HTERT RPE-1 (cell line): ENCODE data around the gene CEPT1.
"Not testable (repeated sequence)": the region's sequence is repeated elsewhere in the genome, so short reads cannot be mapped to it uniquely, and the experiment has no call there.

Experiments
- in situ Hi-C: fragments of 300-500 bp; cut with MboI; formaldehyde crosslinking; loops from 4 replicates; pipeline ENCODE4 v1.14.3; 2020; ENCODE audit warnings: low sequenced_read_pairs

Gene CEPT1

DNA sequence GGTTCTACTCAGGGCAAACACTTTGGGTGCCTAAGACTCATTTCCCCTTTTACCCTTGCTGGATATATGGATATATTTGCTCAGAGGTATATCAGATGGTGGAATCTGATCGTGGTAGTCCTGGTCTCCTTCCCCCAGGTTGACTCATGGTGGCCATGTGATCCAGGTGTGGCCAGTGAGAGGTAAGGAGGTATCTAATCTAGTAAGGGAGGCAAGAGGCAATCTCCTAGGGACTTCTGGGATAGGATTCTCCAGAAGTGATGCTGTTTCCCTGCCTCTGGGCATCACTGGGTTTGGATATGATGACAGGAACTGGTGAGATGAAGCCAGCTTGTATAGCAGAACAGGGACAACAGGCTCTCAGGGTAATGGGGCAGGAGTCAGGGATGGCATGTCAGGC lies 68.9 kb downstream of the CEPT1 start:
- in situ Hi-C loops: no loop called here

DNA sequence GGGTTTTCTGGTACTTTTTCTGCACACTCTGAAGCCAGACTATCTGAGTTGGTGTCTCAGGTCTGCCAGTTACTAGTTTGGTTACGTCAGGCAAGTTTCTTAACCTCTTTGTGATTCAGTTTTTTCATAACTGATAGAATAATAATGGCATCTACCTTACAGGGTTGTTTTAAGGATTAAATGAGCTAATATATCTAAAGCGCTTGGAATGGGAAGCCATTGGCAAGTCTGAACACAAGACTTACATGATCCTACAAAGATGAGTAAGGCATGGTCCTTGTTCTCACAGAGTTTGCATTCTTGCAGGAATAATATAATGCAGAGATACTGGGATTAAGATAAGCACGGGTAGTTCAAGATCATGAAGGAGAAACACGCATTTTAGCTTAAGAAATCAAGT lies 69.6 kb downstream of the CEPT1 start:
- in situ Hi-C loops: no loop called here

DNA sequence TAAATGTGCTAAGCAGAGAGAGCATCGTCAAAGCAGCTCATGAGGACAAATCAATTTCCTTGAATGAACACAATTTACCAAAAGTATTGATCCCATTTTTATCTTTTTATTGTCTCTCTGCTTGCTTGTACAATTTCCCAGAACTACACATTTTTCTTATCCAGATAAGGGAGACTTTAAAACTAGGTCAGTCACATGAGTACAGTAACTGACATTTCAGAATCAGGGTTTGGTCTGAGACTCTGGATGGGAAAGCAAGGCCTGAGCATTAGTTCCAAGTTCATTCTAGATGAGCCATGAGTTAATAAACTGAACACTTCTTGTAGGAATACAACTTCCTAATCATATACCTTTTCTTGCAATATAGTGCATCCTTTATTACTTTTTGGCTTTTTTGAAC lies 71.9 kb downstream of the CEPT1 start:
- in situ Hi-C loops: no loop called here

DNA sequence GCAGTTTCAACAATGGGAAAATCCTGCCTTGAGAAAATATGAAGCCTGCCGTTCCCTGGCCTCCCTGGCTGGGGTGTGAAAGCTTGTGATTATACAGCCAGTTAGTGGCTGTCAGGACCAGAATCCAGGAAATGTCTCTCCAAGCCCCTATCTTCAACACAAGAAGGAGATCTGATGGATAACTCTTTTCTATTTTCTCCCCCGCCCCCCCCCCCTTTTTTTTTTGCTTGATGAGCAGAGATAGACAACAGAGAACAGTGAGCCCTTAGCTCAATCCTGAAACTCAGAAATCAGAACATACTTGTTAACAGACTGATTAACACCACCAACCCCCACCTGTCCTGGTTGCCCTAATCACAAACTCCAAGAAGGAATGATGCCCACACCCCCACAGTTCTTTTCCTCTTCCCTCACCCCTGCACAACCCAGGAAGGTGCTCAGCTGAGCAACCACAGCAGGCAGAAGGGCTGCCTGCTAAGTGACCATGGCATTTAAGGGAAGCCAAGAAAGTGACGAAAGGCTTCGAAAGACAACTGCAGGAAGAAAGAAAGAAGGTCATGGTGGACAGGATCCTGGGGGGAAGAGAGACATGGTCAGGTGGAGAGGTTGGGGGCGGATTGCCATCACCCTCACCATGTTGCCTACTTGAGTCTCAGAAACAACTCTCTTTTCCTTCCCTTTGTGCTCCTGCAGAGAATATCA lies 72.8 kb downstream of the CEPT1 start:
- in situ Hi-C loops: no loop called here

DNA sequence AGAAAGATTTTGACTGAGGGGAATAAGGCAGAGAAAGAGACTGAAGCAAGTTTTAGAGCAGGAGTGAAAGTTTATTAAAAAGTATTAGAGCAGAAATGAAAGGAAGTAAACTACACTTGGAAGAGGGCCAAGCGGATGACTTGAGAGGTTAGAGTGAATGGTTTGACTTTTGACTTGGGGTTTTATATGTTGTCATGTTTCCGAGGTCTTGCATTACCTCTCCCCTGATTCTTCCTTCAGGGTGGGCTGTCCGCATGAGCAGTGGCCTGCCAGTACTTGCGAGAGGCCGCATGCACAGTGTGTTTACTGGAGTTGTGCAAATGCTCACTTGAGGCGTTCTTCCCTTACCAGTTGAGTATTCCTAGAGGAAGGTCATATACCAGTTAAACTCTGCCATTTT lies 73.4 kb downstream of the CEPT1 start:
- in situ Hi-C loops: no loop called here

DNA sequence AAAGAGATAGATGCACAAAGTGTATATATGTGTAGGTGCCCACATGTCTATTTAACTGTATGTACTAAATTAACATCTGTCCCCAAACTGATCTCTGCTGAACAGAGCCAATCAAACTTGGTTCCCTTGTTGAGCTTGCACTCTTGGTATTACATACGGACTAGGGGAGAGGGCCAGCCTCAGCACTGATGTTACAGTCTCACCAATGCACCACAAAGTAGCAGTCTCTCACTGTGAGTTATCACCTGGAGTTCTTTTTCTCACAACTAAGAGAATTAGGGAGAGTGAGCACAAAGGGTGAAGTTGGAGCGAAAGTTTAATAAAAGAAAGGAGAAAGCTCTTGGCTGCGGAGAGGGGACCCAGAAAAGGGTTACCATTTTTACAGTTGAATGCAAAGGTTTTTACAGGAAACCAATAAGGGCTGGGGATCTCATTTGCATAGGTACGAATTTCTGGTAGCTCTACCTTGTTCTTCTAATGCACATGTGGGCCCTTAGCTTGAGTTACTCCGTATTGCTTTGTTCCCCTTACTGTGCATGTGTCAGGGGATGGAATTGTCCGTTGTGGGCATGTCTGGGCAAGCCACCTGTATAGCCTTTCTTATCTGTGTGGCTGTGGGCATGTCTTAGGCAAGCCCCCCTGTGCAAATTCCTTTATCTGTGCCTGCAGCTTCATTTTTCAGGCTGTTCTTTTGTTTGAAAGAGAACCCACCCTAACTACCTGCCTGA lies 74.2 kb downstream of the CEPT1 start:
- in situ Hi-C loops: no loop called here

DNA sequence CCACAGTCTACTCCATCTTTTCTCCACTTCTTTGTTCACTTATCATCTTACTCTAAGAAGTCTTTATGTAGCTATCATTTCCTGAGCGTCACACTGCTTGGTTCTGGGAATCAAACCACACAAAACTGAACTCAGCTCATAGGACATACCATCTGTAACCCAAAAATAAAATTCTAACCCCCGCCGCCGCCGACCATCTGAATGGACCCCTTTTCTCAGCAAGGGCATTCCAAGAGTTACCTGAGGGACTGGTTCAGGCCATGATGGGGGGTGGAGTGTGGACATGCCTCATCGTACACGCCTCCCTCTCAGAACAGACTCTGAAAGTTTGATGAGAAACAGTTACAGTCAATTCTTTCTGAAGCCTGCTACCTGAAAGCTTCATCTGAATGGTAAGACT lies 74.9 kb downstream of the CEPT1 start:
- in situ Hi-C loops: no loop called here

DNA sequence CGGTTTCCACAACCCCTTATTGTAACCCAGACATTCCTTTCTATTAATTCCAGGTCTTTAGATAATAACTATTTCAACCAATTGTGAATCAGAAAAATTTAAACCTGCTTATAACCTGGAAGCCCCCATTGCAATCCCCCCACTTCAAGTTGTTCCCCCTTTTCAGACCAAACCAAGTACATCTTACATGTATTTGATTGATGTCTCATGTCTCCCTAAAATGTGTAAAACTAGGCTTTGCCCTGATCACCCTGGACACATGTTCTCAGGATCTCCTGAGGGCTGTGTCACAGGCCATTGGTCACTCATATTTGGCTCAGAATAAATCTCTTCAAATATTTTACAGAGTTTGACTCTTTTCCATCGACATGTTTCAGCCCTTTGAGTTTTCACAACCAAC lies 75.3 kb downstream of the CEPT1 start:
- in situ Hi-C loops: not testable (repeated sequence)

DNA sequence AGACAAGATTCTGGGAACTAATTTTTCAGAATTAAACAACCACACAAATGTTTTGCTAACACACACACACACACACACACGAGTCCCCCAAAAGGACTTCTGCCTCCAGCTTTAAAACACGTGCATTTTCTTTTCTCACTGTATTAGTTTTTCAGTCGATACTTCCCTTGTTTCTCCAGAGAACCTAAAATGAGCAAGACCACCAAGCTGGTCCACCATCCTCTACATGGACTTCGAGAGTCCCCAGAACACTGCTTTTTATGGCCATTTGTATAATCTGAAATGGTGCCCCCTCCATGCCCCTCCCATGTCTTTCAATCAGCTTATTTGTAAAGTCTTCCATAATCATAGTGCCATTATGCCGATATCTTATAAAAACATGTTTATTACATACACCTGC lies 76.7 kb downstream of the CEPT1 start:
- in situ Hi-C loops: no loop called here

DNA sequence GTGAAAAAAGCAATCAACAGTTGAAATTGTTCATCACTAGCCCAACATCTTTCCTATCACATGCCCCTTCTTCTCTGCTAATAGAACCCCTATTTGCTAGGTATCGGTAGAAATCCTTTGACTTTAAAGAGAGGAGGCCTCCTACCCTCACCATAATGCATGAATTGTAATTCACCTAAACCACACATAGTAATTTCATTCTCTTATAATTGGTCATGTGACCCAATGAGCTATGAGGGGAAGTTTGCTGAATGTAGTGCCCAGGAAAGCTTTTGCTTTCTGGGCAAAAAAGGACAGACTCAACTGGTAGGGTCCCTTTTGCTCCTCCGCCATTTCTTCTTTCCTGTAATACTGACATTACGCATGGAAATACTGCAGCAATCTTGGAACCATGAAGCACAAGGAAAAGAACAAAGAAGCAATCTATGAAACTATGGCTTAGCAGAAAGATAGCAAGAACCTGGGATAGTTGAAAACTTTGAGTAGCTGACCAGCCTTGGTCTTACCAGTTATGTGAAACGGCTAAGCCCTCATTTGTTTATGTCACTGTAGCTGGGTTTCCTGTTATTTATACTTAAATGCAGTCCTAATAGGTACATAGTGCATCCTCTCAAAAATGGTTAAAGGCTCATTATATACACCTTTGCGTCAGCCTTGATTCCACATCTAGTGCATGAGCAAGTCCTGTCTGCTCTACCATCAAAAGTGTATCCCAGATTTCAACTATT lies 77.3 kb downstream of the CEPT1 start:
- in situ Hi-C loops: no loop called here

DNA sequence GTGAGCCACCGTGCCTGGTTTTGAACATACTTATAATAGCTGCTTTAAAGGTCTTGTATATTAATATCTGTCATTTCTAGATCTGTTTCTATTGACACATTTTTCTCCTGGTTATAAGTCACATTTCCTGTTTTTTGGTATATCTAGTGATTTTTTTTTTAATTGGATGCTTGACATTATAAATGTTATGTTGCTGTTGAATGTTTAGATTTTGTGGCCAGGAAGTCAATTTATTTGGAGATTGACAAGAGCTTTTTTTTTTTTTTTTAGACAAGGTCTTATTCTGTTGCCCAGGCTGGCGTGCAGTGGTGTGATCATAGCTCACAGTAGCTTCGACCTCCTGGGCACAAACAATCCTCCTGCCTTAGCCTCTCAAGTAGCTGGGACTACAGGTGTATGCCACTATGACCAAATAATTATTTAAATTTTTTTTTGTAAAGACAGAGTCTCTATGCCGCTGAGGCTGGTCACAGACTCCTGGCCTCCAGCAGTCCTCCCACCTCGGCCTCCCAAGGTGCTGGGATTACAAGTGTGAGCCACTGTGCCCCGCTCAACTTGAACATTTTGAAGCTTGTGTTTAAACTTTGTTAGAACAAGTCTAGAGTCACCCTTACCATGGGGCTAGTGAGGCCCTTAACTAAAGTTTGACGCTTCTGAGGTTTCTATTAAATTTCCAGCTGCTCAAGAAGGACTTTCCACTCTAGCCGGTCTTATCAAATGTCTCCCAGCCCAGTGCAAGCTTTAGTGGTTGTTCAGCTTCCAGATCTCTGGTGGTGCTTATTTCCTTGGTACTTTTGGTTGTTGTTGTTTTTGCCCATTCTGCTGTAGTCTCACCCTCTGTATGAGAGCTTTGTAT lies 78.9 kb downstream of the CEPT1 start:
- in situ Hi-C loops: no loop called here

DNA sequence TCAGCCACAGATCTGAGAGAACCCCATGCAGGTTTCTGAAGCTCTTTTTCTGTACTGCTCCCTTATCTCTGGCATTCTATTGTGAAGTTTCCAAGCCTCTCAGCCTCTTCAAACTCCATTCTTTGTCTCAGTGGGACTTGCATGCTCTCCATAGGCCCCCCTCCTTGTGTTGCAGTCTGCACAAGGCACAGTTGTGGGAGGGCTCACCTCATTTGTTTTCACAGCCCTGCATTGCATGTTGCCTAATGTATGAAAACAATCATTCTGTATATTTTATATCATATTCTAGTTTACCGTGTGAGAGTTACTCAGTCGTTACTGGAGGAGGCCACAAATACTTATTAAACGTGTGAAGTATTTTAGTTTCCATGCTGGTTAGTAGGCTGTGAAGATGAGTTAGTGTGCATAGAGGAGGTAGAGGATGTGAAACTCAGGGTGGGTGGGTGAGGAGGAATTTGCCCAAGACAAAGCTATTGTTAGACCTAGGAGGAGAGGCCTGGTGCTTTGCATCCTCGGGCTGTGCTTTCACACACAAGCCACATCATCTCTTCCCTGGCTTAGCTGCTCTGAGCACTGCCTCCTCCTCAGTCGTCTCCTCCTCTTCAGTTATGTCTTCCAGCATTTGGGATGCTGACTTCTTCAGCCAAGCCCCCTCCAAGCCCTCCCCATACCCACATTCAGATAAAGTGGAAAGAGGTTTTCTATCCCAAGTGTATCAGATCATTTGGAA lies 79.7 kb downstream of the CEPT1 start:
- in situ Hi-C loops: no loop called here

DNA sequence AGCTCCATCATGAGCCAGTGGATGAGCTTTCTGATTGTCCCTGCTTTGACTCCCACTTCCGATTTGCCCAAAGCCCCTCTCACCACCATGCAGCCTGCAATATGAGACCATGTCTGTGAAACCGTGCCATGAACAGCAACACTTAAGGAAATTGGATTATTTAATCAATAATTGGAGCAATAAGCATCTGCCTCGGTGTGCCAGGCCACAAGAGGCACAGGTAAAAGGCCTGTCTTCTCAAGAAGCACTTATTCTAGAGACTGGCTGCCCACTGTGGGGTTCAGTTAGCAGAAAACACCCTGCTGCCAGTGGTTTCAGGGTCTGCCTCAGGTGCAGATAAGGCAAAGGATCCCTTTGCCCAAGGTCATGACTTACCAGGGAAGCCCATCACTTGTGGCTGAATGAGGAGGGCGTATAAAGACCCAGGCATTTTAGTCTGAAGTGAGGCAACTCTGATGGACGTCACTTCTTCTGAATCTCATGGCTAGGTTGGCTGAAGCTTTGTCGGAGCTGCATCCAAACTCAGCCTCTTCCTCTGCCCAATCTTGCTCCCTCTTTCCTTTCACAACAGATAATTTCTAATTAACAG lies 80.4 kb downstream of the CEPT1 start:
- in situ Hi-C loops: no loop called here

DNA sequence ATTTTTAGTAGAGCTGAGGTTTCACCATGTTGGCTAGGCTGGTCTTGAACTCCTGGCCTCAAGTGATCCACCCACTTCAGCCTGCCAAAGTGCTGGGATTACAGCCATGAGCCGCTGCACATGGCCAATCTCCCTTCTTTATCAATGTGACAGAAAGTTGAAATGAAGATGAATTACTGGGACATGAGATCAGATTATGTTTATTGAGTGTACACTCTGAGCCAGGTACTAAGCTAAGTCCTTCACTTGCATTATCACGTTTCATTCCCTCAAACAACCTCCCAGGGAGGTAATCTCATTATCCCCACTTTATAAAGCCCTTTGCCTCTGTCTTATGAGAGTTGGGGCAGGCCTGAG lies 81.2 kb downstream of the CEPT1 start:
- in situ Hi-C loops: no loop called here

DNA sequence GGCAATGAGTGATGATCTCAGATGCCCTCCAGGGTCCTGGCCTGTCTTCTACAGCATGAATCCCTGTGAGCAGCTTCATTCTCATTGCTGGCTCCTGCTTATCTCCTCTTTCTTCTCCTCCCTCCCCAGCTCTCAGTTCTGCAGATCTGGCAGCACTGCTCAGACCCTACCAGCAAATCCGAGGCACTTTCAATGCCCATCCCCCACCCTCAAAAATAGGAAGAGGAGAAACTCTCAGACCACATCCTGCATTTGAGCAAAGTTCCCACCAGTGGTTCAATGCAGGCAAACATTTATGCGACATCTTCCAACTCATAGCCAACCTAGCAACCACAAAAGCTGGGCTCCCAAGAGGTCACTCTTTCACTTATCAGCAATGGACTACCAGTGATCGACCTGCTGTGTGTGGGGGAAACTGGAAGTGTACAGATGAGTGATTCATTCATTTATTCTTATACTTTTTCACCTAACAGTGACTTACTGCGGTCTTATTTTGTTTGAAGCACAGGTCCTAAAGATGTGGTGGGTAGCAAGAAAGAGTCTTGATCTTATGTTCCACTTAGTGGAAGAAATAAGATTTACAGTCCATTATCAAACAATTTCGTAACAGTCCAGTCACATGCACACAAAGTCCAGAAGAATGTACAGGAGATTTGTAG lies 81.7 kb downstream of the CEPT1 start:
- in situ Hi-C loops: no loop called here

DNA sequence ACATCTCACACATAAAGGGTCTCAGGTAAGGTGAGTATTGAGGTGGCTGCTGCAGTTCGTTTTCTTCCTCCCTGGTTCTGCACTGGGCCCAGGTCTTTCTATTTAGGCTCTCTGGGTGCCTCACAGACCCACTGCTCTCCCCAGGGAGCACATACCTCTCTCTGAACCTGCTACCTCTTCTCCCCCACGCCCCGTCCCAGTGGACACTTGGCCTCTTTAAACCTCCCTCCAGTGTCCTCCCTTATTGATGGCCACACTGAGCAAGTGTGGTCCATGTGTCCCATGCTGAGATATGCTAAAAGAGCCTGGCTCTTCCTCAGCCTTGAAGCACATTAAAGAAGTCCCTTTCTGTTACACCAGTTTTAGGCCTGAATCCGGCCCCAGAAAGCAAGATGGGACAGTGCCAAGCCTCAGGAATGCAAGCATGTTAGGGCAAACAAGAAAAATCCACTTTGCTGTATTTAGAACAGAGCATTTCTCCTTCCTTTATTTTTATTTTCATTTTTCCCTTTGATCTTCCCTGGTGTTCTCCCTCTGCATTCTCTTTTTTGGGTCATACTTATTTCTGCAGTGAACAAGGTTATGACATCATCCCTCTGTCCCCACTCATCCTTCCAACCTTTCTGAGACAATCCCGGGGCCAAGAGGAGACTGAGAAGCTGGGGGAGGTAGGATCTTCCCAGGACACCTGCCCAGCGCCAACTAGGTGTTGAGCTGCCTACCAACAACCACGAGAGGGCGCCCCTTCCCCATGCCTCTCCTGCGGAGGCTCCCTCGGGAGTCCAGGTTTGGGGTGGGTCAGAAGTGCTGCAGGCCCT lies 82.5 kb downstream of the CEPT1 start:
- in situ Hi-C loops: no loop called here

DNA sequence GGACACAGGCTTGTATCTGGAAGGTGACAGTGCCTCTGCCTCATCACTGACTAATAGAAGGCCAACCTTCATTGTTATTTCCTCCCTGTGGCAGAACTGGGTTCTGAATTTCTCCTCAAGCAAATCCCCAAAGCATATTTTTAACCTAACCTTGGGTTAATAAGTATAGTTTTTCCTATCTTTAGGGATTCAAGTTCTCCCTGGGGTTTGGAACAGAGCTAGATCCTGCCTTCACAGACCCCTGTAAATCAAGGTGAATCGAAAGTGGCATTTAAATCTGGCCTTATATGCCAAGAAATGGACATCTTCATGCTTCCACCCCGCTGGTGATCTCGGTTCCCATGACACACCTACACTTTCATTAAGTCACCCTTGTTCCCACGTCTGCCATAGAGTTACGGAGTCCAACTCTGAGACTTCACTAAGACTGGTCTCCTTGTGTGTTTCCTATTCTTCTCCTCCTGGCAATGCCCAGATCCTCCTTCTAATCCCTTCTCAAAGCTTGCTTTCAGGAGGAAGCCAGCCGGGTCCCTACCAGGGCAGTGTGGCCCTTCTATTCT lies 83.2 kb downstream of the CEPT1 start:
- in situ Hi-C loops: no loop called here

DNA sequence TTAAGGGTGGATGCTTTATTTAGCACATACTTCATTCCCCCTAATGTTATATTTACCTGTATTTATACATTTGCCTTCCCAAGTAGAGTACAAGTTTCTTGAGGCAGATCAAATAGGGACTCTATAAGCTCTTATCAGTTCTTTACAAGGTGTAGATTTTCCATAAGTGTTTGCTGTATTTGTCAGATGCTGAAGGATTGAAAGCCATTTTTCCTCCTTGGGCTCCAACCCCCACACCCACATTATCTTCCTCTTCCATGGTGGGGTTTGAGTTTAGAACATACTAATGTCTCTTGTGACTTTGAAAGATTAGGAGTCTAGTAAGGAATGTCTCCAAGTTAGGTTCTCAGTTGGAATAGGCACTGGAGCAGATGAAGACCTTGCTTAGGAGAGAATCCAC lies 85.1 kb downstream of the CEPT1 start:
- in situ Hi-C loops: no loop called here
